GM10266 (cell line): ENCODE data around the gene BRS3.

Source experiments
- DNase-seq: peaks from one replicate; pipeline ENCODE4 v3.0.0; 2012; ENCODE audit errors: extremely low spot score
- TF ChIP-seq, protein P1 (sequence below): IDR thresholded peaks from 2 replicates; pipeline ENCODE4 v1.5.1; 2012; ENCODE audit warnings: mild to moderate bottlenecking, low read depth; ENCODE audit not compliant: control insufficient read depth, insufficient read depth; ENCODE audit errors: missing control alignments

The BRS3 gene

DNA sequence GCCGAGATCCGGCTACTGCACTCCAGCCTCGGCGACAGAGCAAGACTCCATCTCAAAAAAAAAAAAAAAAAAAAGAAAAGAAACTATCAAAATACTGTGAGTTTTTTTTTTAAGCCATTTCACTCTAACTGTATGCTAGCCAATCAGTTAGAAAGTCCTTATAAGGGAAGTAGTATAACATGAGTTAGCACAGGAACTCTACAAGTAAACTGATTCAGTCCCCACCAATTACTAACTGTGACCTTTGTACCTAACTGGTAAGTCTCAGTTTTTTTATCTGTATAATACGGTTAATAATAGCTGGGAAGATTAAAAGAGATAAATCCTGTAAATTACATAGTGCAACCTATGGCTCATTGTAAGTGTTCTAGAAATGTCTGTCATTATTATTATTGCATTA is 35.1 kb upstream of the BRS3 start:
- TF ChIP-seq, protein P1, sequence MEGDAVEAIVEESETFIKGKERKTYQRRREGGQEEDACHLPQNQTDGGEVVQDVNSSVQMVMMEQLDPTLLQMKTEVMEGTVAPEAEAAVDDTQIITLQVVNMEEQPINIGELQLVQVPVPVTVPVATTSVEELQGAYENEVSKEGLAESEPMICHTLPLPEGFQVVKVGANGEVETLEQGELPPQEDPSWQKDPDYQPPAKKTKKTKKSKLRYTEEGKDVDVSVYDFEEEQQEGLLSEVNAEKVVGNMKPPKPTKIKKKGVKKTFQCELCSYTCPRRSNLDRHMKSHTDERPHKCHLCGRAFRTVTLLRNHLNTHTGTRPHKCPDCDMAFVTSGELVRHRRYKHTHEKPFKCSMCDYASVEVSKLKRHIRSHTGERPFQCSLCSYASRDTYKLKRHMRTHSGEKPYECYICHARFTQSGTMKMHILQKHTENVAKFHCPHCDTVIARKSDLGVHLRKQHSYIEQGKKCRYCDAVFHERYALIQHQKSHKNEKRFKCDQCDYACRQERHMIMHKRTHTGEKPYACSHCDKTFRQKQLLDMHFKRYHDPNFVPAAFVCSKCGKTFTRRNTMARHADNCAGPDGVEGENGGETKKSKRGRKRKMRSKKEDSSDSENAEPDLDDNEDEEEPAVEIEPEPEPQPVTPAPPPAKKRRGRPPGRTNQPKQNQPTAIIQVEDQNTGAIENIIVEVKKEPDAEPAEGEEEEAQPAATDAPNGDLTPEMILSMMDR, result no peak
- DNase-seq, result no peak

DNA sequence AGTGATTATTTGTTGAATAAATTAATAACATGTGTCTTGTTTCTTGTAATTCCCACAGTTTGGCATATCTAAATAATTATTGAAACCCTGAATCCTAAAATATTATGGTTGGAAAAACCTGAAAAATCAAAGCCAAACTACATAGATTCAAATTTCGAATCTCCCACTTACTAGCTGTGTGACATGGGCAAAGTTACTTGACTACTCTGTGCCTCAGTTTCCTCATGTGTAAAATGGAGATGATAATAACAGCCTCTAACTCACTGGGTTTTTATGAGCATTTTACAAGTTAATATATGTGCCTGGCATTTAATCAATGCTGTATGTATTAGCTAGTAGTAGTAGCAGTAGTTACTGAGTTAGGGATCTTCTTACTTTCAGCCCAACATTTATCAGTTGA is 34.6 kb upstream of the BRS3 start:
- DNase-seq, result no peak
- TF ChIP-seq, protein P1, result no peak

DNA sequence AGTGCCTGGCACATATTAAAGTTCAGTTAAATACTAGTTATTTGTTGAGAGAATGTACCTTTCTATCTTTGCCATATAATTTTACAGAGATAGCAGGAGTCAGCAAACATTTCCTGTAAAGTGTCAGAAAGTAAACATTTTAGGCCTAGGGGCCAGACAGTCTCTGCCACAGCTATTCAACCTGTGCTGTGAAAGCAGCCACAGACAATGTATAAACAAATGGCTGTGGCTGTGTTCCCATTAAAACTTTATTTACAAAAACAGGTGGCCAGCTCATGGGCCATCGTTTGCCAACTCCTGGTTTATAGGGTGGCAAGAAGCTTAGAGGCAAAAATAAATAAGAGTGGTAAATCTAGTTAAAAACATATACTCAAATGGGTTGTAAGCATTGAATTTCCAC is 34.0 kb upstream of the BRS3 start:
- TF ChIP-seq, protein P1, result no peak
- no peak for DNase-seq

DNA sequence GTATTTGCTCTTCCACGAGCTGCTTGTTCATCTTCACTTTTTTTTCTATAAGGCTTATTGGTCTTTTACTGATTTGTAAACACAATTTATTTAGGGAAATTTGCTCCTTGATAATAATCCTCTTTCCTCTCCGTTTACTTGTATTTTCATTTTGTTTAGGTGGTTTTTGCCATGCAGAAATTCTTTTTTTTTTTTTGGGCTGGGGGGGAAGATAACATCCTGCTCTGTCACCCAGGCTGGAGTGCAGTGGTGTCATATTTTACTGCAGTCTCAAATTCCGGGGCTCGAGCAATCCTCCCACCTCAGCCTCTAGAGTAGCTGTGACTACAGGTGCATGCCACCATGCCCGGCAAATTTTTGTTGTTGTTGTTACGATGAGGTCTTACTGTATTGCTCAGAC is 31.6 kb upstream of the BRS3 start:
- no peak for DNase-seq
- TF ChIP-seq, protein P1, result no peak

DNA sequence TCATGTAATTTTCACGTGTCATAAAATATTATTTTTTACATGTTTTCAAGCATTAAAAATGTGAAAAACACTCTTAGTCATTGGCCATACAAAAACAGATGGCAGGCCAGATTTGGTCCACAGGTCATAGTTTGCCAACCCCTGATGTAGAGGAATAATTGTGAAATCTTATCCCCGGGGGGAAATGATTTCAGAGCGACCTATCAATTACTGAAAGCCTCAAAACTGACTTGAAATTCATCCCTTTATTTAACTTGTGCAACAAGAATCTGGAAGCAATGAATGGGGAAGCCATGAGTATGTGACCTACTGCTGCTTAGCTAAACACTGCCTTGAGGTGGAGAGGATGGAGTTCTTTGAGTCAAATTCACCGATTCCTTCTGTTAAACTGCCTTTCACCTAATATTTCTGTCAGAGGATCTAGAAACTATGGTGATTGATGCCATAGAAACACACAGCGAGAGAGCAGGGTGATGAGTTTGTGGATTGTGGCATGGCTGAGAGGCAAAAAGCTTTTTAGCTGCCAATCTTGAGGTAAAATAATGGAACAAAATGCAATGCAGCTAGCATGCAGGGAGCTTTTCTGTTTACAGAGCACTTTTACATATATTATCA is 30.3 kb upstream of the BRS3 start:
- TF ChIP-seq, protein P1, result no peak
- DNase-seq, result no peak

DNA sequence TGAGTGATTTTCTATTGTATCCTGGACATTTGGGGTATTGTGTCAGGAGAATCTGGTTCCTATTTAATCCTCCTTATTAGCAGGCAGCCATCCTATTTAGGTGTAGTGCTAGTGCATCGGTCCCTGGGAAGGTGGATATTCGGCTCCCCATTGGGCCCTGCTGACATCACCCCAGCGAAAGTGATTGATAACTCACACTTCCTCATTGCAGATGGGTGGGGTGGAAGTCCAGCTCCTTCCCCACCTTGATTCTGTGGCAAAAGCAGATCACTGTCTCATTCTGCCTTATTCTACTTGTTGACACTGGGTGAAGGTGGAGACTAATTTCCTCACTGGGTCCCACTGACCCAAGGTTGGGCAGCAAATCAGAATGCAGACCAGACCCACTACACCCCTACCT is 23.2 kb upstream of the BRS3 start:
- DNase-seq, result no peak
- TF ChIP-seq, protein P1, result no peak

DNA sequence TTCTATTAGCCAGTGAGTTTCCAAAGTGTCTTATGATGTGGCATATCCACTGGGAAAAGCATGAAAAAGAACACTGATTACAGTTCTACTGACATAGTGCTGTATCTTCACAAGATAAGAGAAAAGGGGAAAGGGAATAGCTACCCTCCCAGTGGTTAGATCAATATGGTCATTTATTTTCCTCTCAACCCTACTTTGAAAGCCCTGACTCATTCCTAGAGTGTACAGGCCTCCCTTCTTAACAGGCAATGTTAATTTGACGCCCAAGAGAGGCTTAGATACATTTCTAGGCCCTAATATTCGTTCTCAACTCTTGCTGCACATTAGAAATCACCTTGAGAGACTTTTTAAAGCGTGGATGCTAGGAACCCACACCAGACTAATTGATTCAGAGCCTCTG is 20.4 kb upstream of the BRS3 start:
- DNase-seq, result no peak

More for the DNA sequence above, 20.4 kb upstream of the BRS3 start:
- TF ChIP-seq, protein P1, result no peak
